Heart right ventricle (tissue), 16 donors: ENCODE measurements around the gene CDAN1. TPM values are rescaled to one million over a fixed set of nuclear protein-coding genes. Genes with fewer than 3 reads are reported as not detected.
A peak's percentile ranks its signal among the peaks of the same experiment; 100 is the strongest.

Source experiments
- ATAC-seq, 8 donors: fragments of 200-7000 bp; cut with Tn5 transposase; one replicate each; pipeline ENCODE4 v1.9.1; 2020; ENCODE audit warnings: mild to moderate bottlenecking in 8 of 8, moderate library complexity in 8 of 8, moderate number of reproducible peaks in 1 of 8
- DNase-seq, 2 donors: peaks; one replicate each; pipeline ENCODE4 v3.0.0-alpha.2; 2020
- H3K27ac ChIP-seq, 10 donors: fragments of 200-600 bp; sonication (generic) in 2 of 10; one replicate each; pipeline versions ENCODE4 v1.5.0 to v1.8.0; 2020 to 2022; ENCODE audit warnings: mild to moderate bottlenecking in 3 of 10
- H3K27me3 ChIP-seq, 7 donors: fragments of 200-600 bp; one replicate each; pipeline ENCODE4 v1.8.0; 2021 to 2022; ENCODE audit warnings: mild to moderate bottlenecking in 2 of 7
- H3K36me3 ChIP-seq, 9 donors: fragments of 200-600 bp; sonication (generic) in 1 of 9; one replicate each; pipeline versions ENCODE4 v1.5.0 to v1.8.0; 2020 to 2022; ENCODE audit warnings: mild to moderate bottlenecking in 2 of 9
- H3K4me1 ChIP-seq, 9 donors: fragments of 200-600 bp; sonication (generic) in 1 of 9; one replicate each; pipeline versions ENCODE4 v1.5.0 to v1.8.0; 2020 to 2022; ENCODE audit warnings: mild to moderate bottlenecking in 4 of 9
- H3K4me3 ChIP-seq, 10 donors: fragments of 200-600 bp; sonication (generic) in 2 of 10; one replicate each; pipeline versions ENCODE4 v1.5.0 to v1.8.0; 2020 to 2022; ENCODE audit warnings: mild to moderate bottlenecking in 7 of 10, moderate library complexity in 2 of 10
- H3K9me3 ChIP-seq, 11 donors: fragments of 200-600 bp in 10 of 11; sonication (generic) in 2 of 11; one replicate each; pipeline versions ENCODE4 v1.5.0 to v1.8.0; 2013 to 2022; ENCODE audit warnings: mild to moderate bottlenecking in 2 of 11, control low read depth in 1 of 11, moderate library complexity in 1 of 11
- WGBS, 2 donors: extraction: QIAGEN DNeasy Blood & Tissue Kit; methylation state at CpG; one replicate each; pipeline ENCODE4 v1.1.7; 2013; ENCODE audit warnings: inconsistent platforms in 1 of 2; 5-methylcytosine and 5-hydroxymethylcytosine counted together
- intact Hi-C, 10 donors: fragments of 100-400 bp; cut with DNase I; formaldehyde crosslinking; loops; one replicate each; pipeline versions ENCODE4 v1.11.1 to v1.14.2; 2022
- polyA plus RNA-seq, 2 donors: library from polyadenylated mRNA; stranded (reverse); fragments of 200-250 nt; gene quantifications; one replicate each; pipeline ENCODE4 v1.2.3, GENCODE V29; 2013
- total RNA-seq, 10 donors: library from RNA; stranded (reverse); fragmentation: NEBNext Ultra II Directional in 3 of 10; extraction: Animal tissue kit (Norgen Biotek cat#: 25700) in 3 of 10; gene quantifications; one replicate each; pipeline versions ENCODE4 v1.2.1 to v1.2.4, GENCODE V29; 2021 to 2023
- TF ChIP-seq, protein P1 (sequence below), 9 donors: fragments of 200-600 bp; sonication (generic) in 2 of 9; IDR thresholded peaks; one replicate each; pipeline versions ENCODE4 v1.5.0 to v1.8.0; 2021 to 2022; ENCODE audit warnings: antibody characterized with exemption in 9 of 9, mild to moderate bottlenecking in 5 of 9, moderate library complexity in 1 of 9
- donor health status: Arrhythmogenic right ventricular cardiomyopathy.
- donor health status: ischemic (EF 13 %, LVEDD 7.1; RV severe dilation, severe dysfunction).
- donor health status: healthy with polysubstance abuse.
- donor health status: DM: no; HTN: yes; CAD: no.
- donor health status: DM: no; HTN: no; CAD: no.
- donor health status: ischemic (EF 25% LVEDD 6.9; RV normal size, moderate dysfunction).
- donor health status: ischemic (EF 25% LVEDD 5.7; RV mildly dilated, moderate dysfunction).
- donor health status: healthy.
- donor health status: DM: yes; HTN: yes; CAD: no.
- donor health status: Ischemic cardiomyopathy.
- donor health status: ischemic (EF 35%, LVEDD 5.7; RV mildly dilated, moderate dysfunction).
- donor health status: nonischemic (EF 11% LVEDD 7.7; RV severe dilation, severe dysfunction).
- donor health status: DM: yes; HTN: yes; CAD: no.
- donor health status: PGD.
- donor health status: ischemic (EF 29% LVEDD 5.4; RV normal size, mild dysfunction).
- donor health status: nonischemic (EF 23%, LVEDD 6.1; RV moderate dilation, normal function).

The CDAN1 gene
- total and polyA plus RNA-seq, 12 donors = 4.4 to 13.8 (median 6.8) TPM

DNA sequence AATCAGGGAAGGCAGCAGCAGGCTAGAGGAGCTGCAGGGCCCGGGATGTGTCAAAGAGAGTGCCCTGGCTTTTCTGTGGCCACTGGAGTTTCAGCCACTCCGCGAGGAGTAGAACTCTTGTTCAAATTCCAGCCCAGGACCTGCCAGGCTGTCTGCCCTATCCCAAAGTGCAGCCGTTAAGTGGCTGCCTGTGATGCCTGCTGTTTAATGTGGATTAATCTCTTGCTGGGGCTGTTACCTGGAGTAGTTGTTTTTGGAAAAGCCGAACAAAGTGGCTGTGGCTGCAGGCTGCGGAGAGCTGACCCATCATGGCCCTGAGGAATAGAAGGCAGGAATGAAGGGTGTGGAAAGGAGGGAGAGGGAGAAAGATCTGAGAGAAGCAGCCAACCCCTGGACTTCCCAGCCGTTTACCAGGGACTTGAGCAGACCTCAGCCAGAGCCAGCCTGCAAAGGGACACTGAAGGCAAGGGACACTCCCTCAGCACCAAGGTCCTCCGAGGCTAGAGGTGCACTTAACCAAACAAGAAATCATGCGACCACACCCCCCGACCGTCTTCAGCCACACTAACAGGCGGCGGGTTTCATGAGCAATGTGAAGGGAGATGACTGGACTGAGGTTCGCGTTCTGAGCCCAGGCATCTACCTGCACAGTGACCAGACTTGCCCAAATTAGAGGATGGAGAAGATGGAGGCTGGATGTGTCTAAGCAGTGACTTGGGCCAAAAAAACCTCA is 4.7 kb downstream of the CDAN1 start:
- TF ChIP-seq, protein P1, sequence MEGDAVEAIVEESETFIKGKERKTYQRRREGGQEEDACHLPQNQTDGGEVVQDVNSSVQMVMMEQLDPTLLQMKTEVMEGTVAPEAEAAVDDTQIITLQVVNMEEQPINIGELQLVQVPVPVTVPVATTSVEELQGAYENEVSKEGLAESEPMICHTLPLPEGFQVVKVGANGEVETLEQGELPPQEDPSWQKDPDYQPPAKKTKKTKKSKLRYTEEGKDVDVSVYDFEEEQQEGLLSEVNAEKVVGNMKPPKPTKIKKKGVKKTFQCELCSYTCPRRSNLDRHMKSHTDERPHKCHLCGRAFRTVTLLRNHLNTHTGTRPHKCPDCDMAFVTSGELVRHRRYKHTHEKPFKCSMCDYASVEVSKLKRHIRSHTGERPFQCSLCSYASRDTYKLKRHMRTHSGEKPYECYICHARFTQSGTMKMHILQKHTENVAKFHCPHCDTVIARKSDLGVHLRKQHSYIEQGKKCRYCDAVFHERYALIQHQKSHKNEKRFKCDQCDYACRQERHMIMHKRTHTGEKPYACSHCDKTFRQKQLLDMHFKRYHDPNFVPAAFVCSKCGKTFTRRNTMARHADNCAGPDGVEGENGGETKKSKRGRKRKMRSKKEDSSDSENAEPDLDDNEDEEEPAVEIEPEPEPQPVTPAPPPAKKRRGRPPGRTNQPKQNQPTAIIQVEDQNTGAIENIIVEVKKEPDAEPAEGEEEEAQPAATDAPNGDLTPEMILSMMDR (IDR thresholded peaks at IDR 0.05) = no peak
- intact Hi-C loops = loop anchor here in 4 of 10 donors (10.0 kb wide), 1 partner anchor 193 kb away; the partner anchor contains the start of gene TTBK2 (in 4 of the 4)
- no peak for DNase-seq
- WGBS, 2 donors = 83 to 88% methylated on average over 15 of the region's 15 CpGs
- Histone ChIP-seq H3K9me3 (no peaks in the 10 kb centered on the region), H3K4me3 (no peak overlapping the region), H3K27me3 (no peaks in the 10 kb centered on the region), H3K36me3 (peaks cover 0 to 83% (median 60%) of the 10 kb centered on the region in 9 donors), H3K4me1 (peaks cover 4 to 19% (median 13%) of the 10 kb centered on the region in 9 donors), H3K27ac (no peak overlapping the region)
- no peak for ATAC-seq

DNA sequence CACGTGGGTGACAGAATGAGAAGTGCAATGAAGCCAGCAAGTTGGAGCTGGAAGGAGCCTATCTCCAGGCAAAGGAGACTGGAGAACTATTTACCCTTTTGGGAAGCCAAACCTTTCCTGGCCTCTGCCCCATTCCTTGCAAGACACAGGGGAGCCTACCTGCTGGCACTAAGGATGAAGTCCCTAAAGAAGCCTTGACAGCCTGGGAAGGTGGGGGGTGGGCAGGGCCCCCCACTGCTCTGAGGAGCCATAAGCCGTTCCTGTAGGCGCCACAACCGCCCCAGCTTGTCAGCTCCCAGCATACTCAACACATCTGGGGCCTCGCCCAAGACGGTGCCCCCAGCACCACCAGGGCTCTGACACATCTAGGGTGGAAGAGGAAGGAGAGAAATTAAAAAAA is 5.5 kb downstream of the CDAN1 start:
- Histone ChIP-seq H3K27me3 (no peaks in the 10 kb centered on the region), H3K27ac (no peak overlapping the region), H3K4me3 (no peak overlapping the region), H3K9me3 (no peaks in the 10 kb centered on the region), H3K36me3 (peaks cover 0 to 91% (median 68%) of the 10 kb centered on the region in 9 donors), H3K4me1 (peaks cover 4 to 18% (median 12%) of the 10 kb centered on the region in 9 donors)
- TF ChIP-seq, protein P1 (IDR thresholded peaks at IDR 0.05) = no peak
- DNase-seq (no peak), ATAC-seq (no peak)
- 82 to 83% methylated on average over 6 of the region's 6 CpGs for WGBS, 2 donors
- intact Hi-C loops = loop anchor here in 4 of 10 donors (10.0 kb wide), 1 partner anchor 193 kb away; the partner anchor contains the start of gene TTBK2 (in 4 of the 4)

DNA sequence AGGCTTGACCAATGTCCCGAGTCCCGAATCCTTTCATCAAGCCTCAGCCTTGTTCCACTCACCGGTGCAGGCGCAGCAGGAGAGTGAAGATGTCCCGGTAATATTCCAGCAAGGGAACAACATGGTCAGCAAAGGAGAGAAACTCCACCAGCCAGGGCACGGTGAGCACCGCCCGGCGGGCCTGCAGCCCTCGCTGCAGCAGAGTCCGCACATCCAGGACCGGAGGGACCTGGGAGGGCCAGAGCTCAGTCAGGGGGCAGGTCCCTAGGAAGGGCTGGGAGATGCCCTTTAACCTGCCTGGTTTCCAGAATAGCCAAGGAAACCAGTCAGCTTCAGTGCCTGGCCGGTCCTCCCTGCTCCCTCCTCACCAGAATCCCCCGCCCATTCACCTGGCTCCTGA is 6.4 kb downstream of the CDAN1 start:
- WGBS, 2 donors = 88 to 93% methylated on average over 14 of the region's 14 CpGs
- Histone ChIP-seq H3K9me3 (no peaks in the 10 kb centered on the region), H3K36me3 (peaks cover 0 to 100% (median 71%) of the 10 kb centered on the region in 9 donors), H3K4me3 (no peak overlapping the region), H3K4me1 (peaks cover 0 to 11% (median 3%) of the 10 kb centered on the region in 9 donors), H3K27ac (no peak overlapping the region), H3K27me3 (no peaks in the 10 kb centered on the region)
- DNase-seq = no peak
- TF ChIP-seq, protein P1 (IDR thresholded peaks at IDR 0.05) = no peak
- intact Hi-C loops = loop anchor here in 4 of 10 donors (10.0 kb wide), 1 partner anchor 194 kb away; the partner anchor contains the start of gene TTBK2 (in 4 of the 4)
- ATAC-seq = no peak

DNA sequence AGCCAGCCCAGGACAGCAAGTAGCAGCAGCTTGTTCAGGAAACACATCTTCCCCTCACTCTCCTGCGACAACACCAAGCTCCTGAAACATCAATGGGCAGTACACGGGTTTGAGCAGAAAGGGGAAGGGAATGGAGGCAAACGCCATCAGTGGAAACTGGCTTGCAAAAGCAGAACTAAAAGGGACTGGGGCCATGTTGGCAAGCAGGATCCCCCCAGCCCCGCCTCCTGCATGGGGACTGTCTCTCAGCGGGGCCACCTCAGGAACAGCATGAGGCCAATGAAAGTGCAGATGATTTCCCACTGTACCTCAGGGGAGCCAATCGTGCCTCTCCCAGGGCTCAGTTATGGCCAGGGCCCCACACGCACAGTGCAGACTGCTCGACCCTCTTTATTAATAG is 6.8 kb downstream of the CDAN1 start:
- ATAC-seq = peak in 2 of 8 donors; percentile 3 to 6
- intact Hi-C loops = loop anchor here in 4 of 10 donors (10.0 kb wide), 1 partner anchor 195 kb away; the partner anchor contains the start of gene TTBK2 (in 4 of the 4)
- WGBS, 2 donors = 76 to 86% methylated on average over 8 of the region's 8 CpGs
- no peak for DNase-seq
- Histone ChIP-seq H3K36me3 (peaks cover 0 to 100% (median 75%) of the 10 kb centered on the region in 9 donors), H3K9me3 (no peaks in the 10 kb centered on the region), H3K27ac (no peak overlapping the region), H3K27me3 (no peaks in the 10 kb centered on the region), H3K4me1 (peaks cover 0 to 7% (median 0%) of the 10 kb centered on the region in 9 donors), H3K4me3 (no peak overlapping the region)
- TF ChIP-seq, protein P1 (IDR thresholded peaks at IDR 0.05) = no peak
